Trophoblast cell (in vitro differentiated cells and primary cell): Measurements from ENCODE around the gene RHBDL1.
A peak's percentile ranks its signal among the peaks of the same experiment; 100 is the strongest.

ENCODE experiments used
- DNase-seq, 2 donors: peaks; one replicate each; pipeline ENCODE4 v3.0.0-alpha.2; 2016
- H2AFZ ChIP-seq: 2 replicates; pipeline ENCODE4 v1.6.1; 2013; ENCODE audit warnings: low read length, moderate library complexity, mild to moderate bottlenecking; ENCODE audit not compliant: insufficient read depth, poor library complexity
- H2AK5ac ChIP-seq: 2 replicates; pipeline ENCODE4 v1.6.1; 2013; ENCODE audit warnings: mild to moderate bottlenecking, low read length
- H2BK120ac ChIP-seq: 2 replicates; pipeline ENCODE4 v1.6.1; 2013; ENCODE audit warnings: low read length, mild to moderate bottlenecking, moderate library complexity; ENCODE audit not compliant: insufficient read depth, poor library complexity
- H2BK12ac ChIP-seq: 2 replicates; pipeline ENCODE4 v1.6.1; 2013; ENCODE audit warnings: mild to moderate bottlenecking, low read length, moderate library complexity
- H2BK5ac ChIP-seq: 2 replicates; pipeline ENCODE4 v1.6.1; 2013; ENCODE audit warnings: low read length, low read depth, moderate library complexity, mild to moderate bottlenecking; ENCODE audit not compliant: poor library complexity
- H3K14ac ChIP-seq: 2 replicates; pipeline ENCODE4 v1.6.1; 2013; ENCODE audit warnings: mild to moderate bottlenecking, low read length
- H3K18ac ChIP-seq: 2 replicates; pipeline ENCODE4 v1.6.1; 2013; ENCODE audit warnings: mild to moderate bottlenecking, low read length
- H3K23ac ChIP-seq: 2 replicates; pipeline ENCODE4 v1.6.1; 2013; ENCODE audit warnings: low read length
- H3K27ac ChIP-seq: 2 replicates; pipeline ENCODE4 v1.5.1; 2013; ENCODE audit warnings: low read depth, mild to moderate bottlenecking, inconsistent platforms, low read length, moderate library complexity
- H3K27me3 ChIP-seq: 2 replicates; pipeline ENCODE4 v1.6.1; 2013; ENCODE audit warnings: inconsistent platforms, mild to moderate bottlenecking, low read length, moderate library complexity; ENCODE audit not compliant: insufficient read depth
- H3K36me3 ChIP-seq, 2 experiments: 1 replicate in 1 of 2; 2 replicates in 1 of 2; pipeline ENCODE4 v1.6.1; 2013; ENCODE audit warnings: low read length in 2 of 2, mild to moderate bottlenecking in 2 of 2, moderate library complexity in 1 of 2; ENCODE audit not compliant: insufficient read depth in 2 of 2, control insufficient read depth in 1 of 2
- H3K4ac ChIP-seq: 2 replicates; pipeline ENCODE4 v1.6.1; 2013; ENCODE audit warnings: low read depth, mild to moderate bottlenecking, low read length, moderate library complexity
- H3K4me1 ChIP-seq, 2 experiments: 1 replicate in 1 of 2; 2 replicates in 1 of 2; pipeline ENCODE4 v1.6.1; 2013; ENCODE audit warnings: low read length in 2 of 2, mild to moderate bottlenecking in 2 of 2, moderate library complexity in 1 of 2; ENCODE audit not compliant: insufficient read depth in 2 of 2, control insufficient read depth in 1 of 2
- H3K4me2 ChIP-seq: 2 replicates; pipeline ENCODE4 v1.6.1; 2013; ENCODE audit warnings: inconsistent platforms, mild to moderate bottlenecking, low read length, moderate library complexity
- H3K4me3 ChIP-seq: 2 replicates; pipeline ENCODE4 v1.5.1; 2013; ENCODE audit warnings: mild to moderate bottlenecking, low read depth, low read length, inconsistent platforms
- H3K79me1 ChIP-seq: one replicate; pipeline ENCODE4 v1.6.1; 2013; ENCODE audit warnings: low read length
- H3K79me2 ChIP-seq: 2 replicates; pipeline ENCODE4 v1.6.1; 2013; ENCODE audit warnings: low read length, mild to moderate bottlenecking; ENCODE audit not compliant: control insufficient read depth, insufficient read depth, poor library complexity
- H3K9ac ChIP-seq: 2 replicates; pipeline ENCODE4 v1.6.1; 2013; ENCODE audit warnings: mild to moderate bottlenecking, low read length
- H3K9me3 ChIP-seq: 2 replicates; pipeline ENCODE4 v1.6.1; 2013; ENCODE audit warnings: low read depth, mild to moderate bottlenecking, control low read depth, inconsistent platforms, low read length; ENCODE audit not compliant: insufficient read depth
- H4K12ac ChIP-seq: 2 replicates; pipeline ENCODE4 v1.6.1; 2013; ENCODE audit warnings: low read depth, mild to moderate bottlenecking, low read length, moderate library complexity
- H4K8ac ChIP-seq: 2 replicates; pipeline ENCODE4 v1.6.1; 2013; ENCODE audit warnings: low read depth, mild to moderate bottlenecking, low read length, moderate library complexity
- H4K91ac ChIP-seq: one replicate; pipeline ENCODE4 v1.6.1; 2013; ENCODE audit warnings: low read depth, mild to moderate bottlenecking, low read length, moderate library complexity
- WGBS: extraction: QIAGEN DNeasy Blood & Tissue Kit; methylation state at CpG from one replicate; pipeline ENCODE4 v1.1.7; 2013; ENCODE audit warnings: missing lambda C conversion rate; ENCODE audit not compliant: insufficient read length, insufficient coverage; ENCODE audit errors: extremely low coverage; 5-methylcytosine and 5-hydroxymethylcytosine counted together

Gene RHBDL1

DNA sequence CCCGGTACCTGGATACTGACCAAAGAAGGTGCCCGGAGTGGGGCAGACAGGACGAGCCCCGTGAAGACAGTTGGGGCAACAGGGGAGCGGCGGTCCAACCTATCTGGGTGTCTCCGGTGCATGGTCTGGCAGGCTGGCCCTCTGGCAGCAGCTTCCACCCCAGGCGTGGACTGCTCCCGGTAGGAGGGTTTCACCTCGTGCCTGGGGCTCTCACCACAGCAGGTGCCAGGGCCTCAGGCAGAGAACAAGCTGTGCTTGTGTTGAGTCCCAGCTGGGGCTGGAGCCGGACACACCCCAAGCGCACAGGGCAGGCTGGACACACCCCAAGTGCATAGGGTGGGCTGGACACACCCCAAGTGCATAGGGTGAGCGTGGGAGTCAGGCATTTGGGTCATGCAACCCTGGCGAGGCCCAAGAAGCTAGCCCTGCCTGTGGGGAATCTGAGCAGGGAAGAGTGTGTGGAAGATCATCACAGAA is 31.6 kb downstream of the RHBDL1 start:
- H3K9me3 ChIP-seq: peaks cover 7% of the 10 kb centered on the region

GRCh38 chr16:708019-708418 is 32.5 kb downstream of the RHBDL1 start:
- H3K36me3 ChIP-seq: no peaks in the 10 kb centered on the region
- no peak overlapping the region for H2AFZ ChIP-seq
- no CpG with 5 or more reads among the region's 3 CpGs for WGBS
- no peaks in the 10 kb centered on the region for H3K79me2 ChIP-seq
- H3K4ac ChIP-seq: no peak overlapping the region
- H3K27ac ChIP-seq: no peak overlapping the region
- no peak overlapping the region for H3K4me2 ChIP-seq
- H3K4me3 ChIP-seq: no peak overlapping the region
- no peak overlapping the region for H2BK120ac ChIP-seq
- peaks cover 33% of the 10 kb centered on the region for H3K27me3 ChIP-seq
- DNase-seq: no peak
- H3K23ac ChIP-seq: no peak overlapping the region
- no peaks in the 10 kb centered on the region for H3K79me1 ChIP-seq
- H3K9ac ChIP-seq: no peak overlapping the region
- no peak overlapping the region for H2BK5ac ChIP-seq
- H2AK5ac ChIP-seq: no peak overlapping the region
- no peak overlapping the region for H4K8ac ChIP-seq
- no peak overlapping the region for H2BK12ac ChIP-seq
- no peak overlapping the region for H3K18ac ChIP-seq
- no peak overlapping the region for H4K91ac ChIP-seq
- no peak overlapping the region for H3K14ac ChIP-seq
- H3K9me3 ChIP-seq: peaks cover 7% of the 10 kb centered on the region
- peaks cover 0 to 2% of the 10 kb centered on the region in 2 experiments for H3K4me1 ChIP-seq
- no peak overlapping the region for H4K12ac ChIP-seq

More for the DNA sequence above, 31.6 kb downstream of the RHBDL1 start:
- no peak overlapping the region for H4K8ac ChIP-seq
- no peak overlapping the region for H3K4me3 ChIP-seq
- DNase-seq: no peak
- H3K36me3 ChIP-seq: no peaks in the 10 kb centered on the region
- H2AK5ac ChIP-seq: no peak overlapping the region
- H4K12ac ChIP-seq: no peak overlapping the region
- no CpG with 5 or more reads among the region's 14 CpGs for WGBS
- H3K9ac ChIP-seq: no peak overlapping the region
- H3K27ac ChIP-seq: no peak overlapping the region
- H3K23ac ChIP-seq: no peak overlapping the region
- no peak overlapping the region for H3K4ac ChIP-seq
- H4K91ac ChIP-seq: no peak overlapping the region
- H3K27me3 ChIP-seq: peaks cover 34% of the 10 kb centered on the region
- no peaks in the 10 kb centered on the region for H3K79me2 ChIP-seq
- H3K79me1 ChIP-seq: no peaks in the 10 kb centered on the region
- H3K14ac ChIP-seq: no peak overlapping the region
- H2AFZ ChIP-seq: no peak overlapping the region
- no peak overlapping the region for H2BK120ac ChIP-seq
- peaks cover 0 to 2% of the 10 kb centered on the region in 2 experiments for H3K4me1 ChIP-seq
- no peak overlapping the region for H2BK5ac ChIP-seq
- H2BK12ac ChIP-seq: no peak overlapping the region
- H3K18ac ChIP-seq: no peak overlapping the region
- no peak overlapping the region for H3K4me2 ChIP-seq

GRCh38 chr16:708959-709358 is 33.5 kb downstream of the RHBDL1 start:
- H2BK5ac ChIP-seq: no peak overlapping the region
- no peak overlapping the region for H3K27ac ChIP-seq
- no peak overlapping the region for H3K9ac ChIP-seq
- H4K8ac ChIP-seq: no peak overlapping the region
- H2AFZ ChIP-seq: no peak overlapping the region
- peaks cover 28% of the 10 kb centered on the region for H3K27me3 ChIP-seq
- no peak overlapping the region for H3K23ac ChIP-seq
- H3K4ac ChIP-seq: no peak overlapping the region
- H3K79me2 ChIP-seq: no peaks in the 10 kb centered on the region
- DNase-seq: no peak
- no peaks in the 10 kb centered on the region for H3K36me3 ChIP-seq
- H3K4me2 ChIP-seq: no peak overlapping the region
- no peak overlapping the region for H3K4me3 ChIP-seq
- no peak overlapping the region for H4K91ac ChIP-seq
- H2BK120ac ChIP-seq: no peak overlapping the region
- H4K12ac ChIP-seq: no peak overlapping the region
- no peak overlapping the region for H2BK12ac ChIP-seq
- no peaks in the 10 kb centered on the region for H3K79me1 ChIP-seq
- WGBS: no CpG with 5 or more reads among the region's 4 CpGs
- no peak overlapping the region for H3K18ac ChIP-seq
- H3K4me1 ChIP-seq: peaks cover 4 to 5% of the 10 kb centered on the region in 2 experiments
- H2AK5ac ChIP-seq: no peak overlapping the region
- peaks cover 7% of the 10 kb centered on the region for H3K9me3 ChIP-seq
- H3K14ac ChIP-seq: no peak overlapping the region

DNA sequence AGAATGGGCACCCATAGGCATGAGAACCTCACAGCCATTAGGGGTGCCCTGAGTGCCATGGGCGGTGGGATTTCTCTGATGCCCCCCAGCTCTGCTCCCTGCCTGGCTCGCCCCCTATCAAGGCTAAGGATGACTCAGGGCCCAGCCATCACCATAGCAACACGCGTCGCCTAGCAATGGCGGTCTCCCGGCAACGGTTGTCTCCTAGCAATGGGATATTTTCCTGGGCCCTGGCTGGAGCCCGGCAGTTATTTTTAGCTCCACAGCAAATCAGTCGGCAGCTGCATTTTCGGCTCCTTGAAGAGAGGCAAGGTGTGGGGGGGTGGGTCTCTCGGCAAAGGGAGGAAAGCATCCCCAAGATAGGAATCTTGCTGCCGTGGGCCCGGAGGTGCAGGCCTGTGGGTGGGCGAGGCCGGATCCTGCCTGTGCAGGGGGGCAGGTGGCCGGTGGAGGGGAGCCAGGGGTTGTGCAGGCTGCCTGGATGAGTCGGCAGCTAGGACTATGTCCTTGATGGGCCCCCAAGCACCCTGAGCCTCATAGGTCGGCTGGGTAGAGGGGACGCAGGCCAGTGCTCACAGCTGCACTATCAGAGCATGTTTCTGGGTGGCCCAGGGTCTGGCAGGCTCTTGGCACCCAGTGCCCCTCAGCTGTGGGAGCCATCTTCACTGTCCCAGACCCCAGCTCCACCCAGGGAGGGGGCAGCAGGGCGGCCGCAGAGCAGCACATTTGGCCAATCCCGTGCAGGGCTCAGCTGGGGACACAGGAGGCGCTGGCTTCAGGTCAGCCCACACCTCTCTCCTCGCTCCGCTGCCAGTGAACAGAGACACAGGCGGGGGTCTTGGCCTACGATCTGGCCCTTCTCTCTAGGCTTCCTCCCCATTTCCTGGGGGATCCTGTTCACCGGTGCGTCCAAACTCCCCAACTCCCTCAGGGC is 34.4 kb downstream of the RHBDL1 start:
- Histone ChIP-seq H2BK5ac (no peak overlapping the region), H3K4ac (no peak overlapping the region), H3K9me3 (peaks cover 12% of the 10 kb centered on the region), H3K4me1 (peaks cover 12 to 13% of the 10 kb centered on the region in 2 experiments), H3K27ac (no peak overlapping the region), H3K27me3 (peaks cover 20% of the 10 kb centered on the region), H3K23ac (no peak overlapping the region), H3K4me3 (no peak overlapping the region), H3K36me3 (no peaks in the 10 kb centered on the region), H3K4me2 (no peak overlapping the region), H4K91ac (no peak overlapping the region), H3K14ac (no peak overlapping the region), H3K79me1 (peaks cover 2% of the 10 kb centered on the region), H3K79me2 (no peaks in the 10 kb centered on the region), H2BK12ac (no peak overlapping the region), H2AFZ (no peak overlapping the region), H4K8ac (no peak overlapping the region), H3K18ac (no peak overlapping the region), H2BK120ac (no peak overlapping the region), H2AK5ac (no peak overlapping the region), H3K9ac (no peak overlapping the region), H4K12ac (no peak overlapping the region)
- peak; percentile 71 to 72 for DNase-seq
- no CpG with 5 or more reads among the region's 30 CpGs for WGBS
